MM.1S (cell line): ENCODE data around the gene FOXD2.

Source experiments
- DNase-seq: peaks from one replicate; pipeline ENCODE4 v3.0.0-alpha.2; 2015
- H2AFZ ChIP-seq: fragments of 300-600 bp; sonication (generic); 2 replicates; pipeline ENCODE4 v1.6.0; 2016; ENCODE audit warnings: antibody characterized with exemption, low read length
- H3F3A ChIP-seq: fragments of 300-600 bp; sonication (generic); 2 replicates; pipeline ENCODE4 v1.6.1; 2016; ENCODE audit warnings: mild to moderate bottlenecking, antibody characterized with exemption, low read length, moderate library complexity, mixed read lengths; ENCODE audit not compliant: insufficient read depth
- H3K27ac ChIP-seq: fragments of 300-600 bp; sonication (generic); 2 replicates; pipeline ENCODE4 v1.5.1; 2016; ENCODE audit warnings: mild to moderate bottlenecking, low read length
- H3K27me3 ChIP-seq: fragments of 300-600 bp; sonication (generic); replicated peaks from 2 replicates; pipeline ENCODE4 v1.6.0; 2016; ENCODE audit warnings: low read length; ENCODE audit not compliant: insufficient read depth
- H3K36me3 ChIP-seq: fragments of 300-600 bp; sonication (generic); replicated peaks from 2 replicates; pipeline ENCODE4 v1.6.1; 2016; ENCODE audit warnings: mild to moderate bottlenecking, low read length, mixed read lengths; ENCODE audit not compliant: insufficient read depth
- H3K4me1 ChIP-seq: fragments of 300-600 bp; sonication (generic); 2 replicates; pipeline ENCODE4 v1.6.1; 2016; ENCODE audit warnings: low read length, mixed read lengths
- H3K4me2 ChIP-seq: fragments of 300-600 bp; sonication (generic); 2 replicates; pipeline ENCODE4 v1.6.0; 2016; ENCODE audit warnings: low read depth, low read length
- H3K4me3 ChIP-seq: fragments of 300-600 bp; sonication (generic); 2 replicates; pipeline ENCODE4 v1.5.1; 2016; ENCODE audit warnings: low read length, mixed read lengths
- H3K79me2 ChIP-seq: fragments of 300-600 bp; sonication (generic); 2 replicates; pipeline ENCODE4 v1.6.1; 2016; ENCODE audit warnings: mixed run types, low read length, mixed read lengths
- H3K9ac ChIP-seq: fragments of 300-600 bp; sonication (generic); 2 replicates; pipeline ENCODE4 v1.6.1; 2016; ENCODE audit warnings: low read length, mixed read lengths
- H3K9me2 ChIP-seq: fragments of 300-600 bp; sonication (generic); replicated peaks from 2 replicates; pipeline ENCODE4 v1.6.1; 2016; ENCODE audit warnings: mild to moderate bottlenecking, low read length, mixed read lengths; ENCODE audit not compliant: insufficient read depth
- H3K9me3 ChIP-seq: fragments of 300-600 bp; sonication (generic); replicated peaks from 2 replicates; pipeline ENCODE4 v1.6.1; 2016; ENCODE audit warnings: mild to moderate bottlenecking, low read length, mixed read lengths; ENCODE audit not compliant: insufficient read depth
- H4K20me1 ChIP-seq: fragments of 300-600 bp; sonication (generic); 2 replicates; pipeline ENCODE4 v1.6.1; 2016; ENCODE audit warnings: mild to moderate bottlenecking, low read length, moderate library complexity, mixed read lengths; ENCODE audit not compliant: insufficient read depth
- CTCF ChIP-seq: fragments of 300-600 bp; sonication (generic); IDR thresholded peaks from 2 replicates; pipeline ENCODE4 v1.5.1; 2016; ENCODE audit warnings: antibody characterized with exemption, low read length, mixed read lengths
- EZH2 ChIP-seq: fragments of 300-600 bp; sonication (generic); optimal IDR thresholded peaks from 2 replicates; pipeline ENCODE3; 2017; ENCODE audit warnings: low read depth, mild to moderate bottlenecking, antibody characterized with exemption, low read length, mixed read lengths
- EZH2phosphoT487 ChIP-seq: fragments of 300-600 bp; sonication (generic); IDR thresholded peaks from 2 replicates; pipeline ENCODE4 v1.6.1; 2018; ENCODE audit warnings: antibody characterized with exemption, low read length

FOXD2 gene

GRCh38 chr1:47443530-47444296 is 5.9 kb downstream of the FOXD2 start:
- Histone ChIP-seq H3K27ac (no peak overlapping the region), H3K4me3 (no peak overlapping the region), H3K4me2 (no peak overlapping the region), H3F3A (no peaks in the 10 kb centered on the region), H3K9ac (no peak overlapping the region), H3K9me2 (no peaks in the 10 kb centered on the region), H2AFZ (no peak overlapping the region), H3K27me3 (peaks cover 30% of the 10 kb centered on the region), H3K9me3 (no peaks in the 10 kb centered on the region), H3K36me3 (no peaks in the 10 kb centered on the region), H3K4me1 (no peaks in the 10 kb centered on the region), H3K79me2 (no peaks in the 10 kb centered on the region), H4K20me1 (no peaks in the 10 kb centered on the region)
- DNase-seq: no peak
- TF ChIP-seq EZH2phosphoT487 (no peak), CTCF (no peak), EZH2 (no peak)

- no peak overlapping the region for H3K4me2 ChIP-seq
Measured at GRCh38 chr1:47444297-47444561, 6.4 kb downstream of the FOXD2 start.

GRCh38 chr1:47444562-47445465 is 7.0 kb downstream of the FOXD2 start:
- no peaks in the 10 kb centered on the region for H3K9me2 ChIP-seq
- no peaks in the 10 kb centered on the region for H3F3A ChIP-seq
- no peak overlapping the region for H3K27ac ChIP-seq
- no peaks in the 10 kb centered on the region for H4K20me1 ChIP-seq
- no peak overlapping the region for H3K9ac ChIP-seq
- H3K4me1 ChIP-seq: no peaks in the 10 kb centered on the region
- peaks cover 30% of the 10 kb centered on the region for H3K27me3 ChIP-seq
- TF ChIP-seq CTCF (no peak), EZH2phosphoT487 (no peak)
- no peak for DNase-seq
- H3K9me3 ChIP-seq: no peaks in the 10 kb centered on the region
- H3K36me3 ChIP-seq: no peaks in the 10 kb centered on the region
- H3K4me3 ChIP-seq: no peak overlapping the region
- H3K4me2 ChIP-seq: no peak overlapping the region
- H2AFZ ChIP-seq: no peak overlapping the region
- no peaks in the 10 kb centered on the region for H3K79me2 ChIP-seq

More at GRCh38 chr1:47444297-47444561, 6.4 kb downstream of the FOXD2 start:
- TF ChIP-seq CTCF (no peak), EZH2 (no peak), EZH2phosphoT487 (no peak)
- Histone ChIP-seq H3K4me1 (no peaks in the 10 kb centered on the region), H3K9ac (no peak overlapping the region), H3K9me2 (no peaks in the 10 kb centered on the region), H3K79me2 (no peaks in the 10 kb centered on the region), H3K9me3 (no peaks in the 10 kb centered on the region), H3K27ac (no peak overlapping the region), H3K4me3 (no peak overlapping the region), H3K36me3 (no peaks in the 10 kb centered on the region), H4K20me1 (no peaks in the 10 kb centered on the region), H3F3A (no peaks in the 10 kb centered on the region), H2AFZ (no peak overlapping the region), H3K27me3 (peaks cover 30% of the 10 kb centered on the region)
- DNase-seq: no peak
